ENCODE data around the gene PCNT. TPM values are rescaled to one million over a fixed set of nuclear protein-coding genes. Genes with fewer than 3 reads are reported as not detected.

Gene PCNT
- total and polyA plus RNA-seq, 2 donors (not counting 1 experiment from before 2014, with no cell fraction given), result 20.3 to 58.1 TPM

DNA sequence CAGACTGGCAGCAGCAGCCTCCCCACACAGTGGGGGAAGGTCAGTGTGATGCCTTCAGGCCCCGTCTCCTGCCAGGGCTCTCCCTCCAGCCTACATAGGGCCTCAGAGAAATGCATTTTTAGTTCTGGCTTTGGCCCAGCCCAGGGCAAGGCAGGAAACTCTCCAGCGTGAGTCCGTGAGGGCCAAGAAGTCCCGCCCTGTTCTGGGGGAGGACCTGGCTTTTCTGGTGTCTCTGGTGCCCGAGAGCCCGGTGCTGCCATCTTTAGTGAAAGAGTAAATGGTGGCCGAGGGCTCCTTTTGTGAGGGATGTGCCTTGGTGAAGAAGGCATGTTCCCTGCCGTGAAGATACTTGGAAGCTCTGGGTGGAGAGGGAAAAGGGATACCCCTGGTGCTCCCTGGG, 120.0 kb downstream of the PCNT start:
- Histone ChIP-seq H2AFZ (ENCODE audit: insufficient read depth, low read depth, low read length, poor library complexity, severe bottlenecking) (no peak overlapping the region), H3K4me2 (replicated peaks; ENCODE audit: low read depth, low read length, poor library complexity, severe bottlenecking) (no peak overlapping the region), H4K20me1 (ENCODE audit: control insufficient read depth, insufficient read depth, low read length, poor library complexity, severe bottlenecking) (no peaks in the 10 kb centered on the region), H3K36me3 (replicated peaks in 1 of 2; ENCODE audit: control extremely low read depth in 1 of 2, control insufficient read depth in 1 of 2, extremely low read depth in 1 of 2, insufficient read depth in 2 of 2, low read length in 1 of 2) (peaks cover 0 to 20% of the 10 kb centered on the region in 2 experiments), H3K9ac (ENCODE audit: low read length) (no peak overlapping the region), H3K27ac (ENCODE audit: low read length in 2 of 2) (no peak overlapping the region), H3K9me3 (ENCODE audit: control extremely low read depth in 1 of 3, control insufficient read depth in 2 of 3, insufficient read depth in 1 of 3, low read length in 2 of 3) (peaks cover 0 to 14% (median 0%) of the 10 kb centered on the region in 3 donors), H3K4me1 (ENCODE audit: control insufficient read depth in 2 of 2, insufficient read depth in 2 of 2, low read length in 2 of 2) (no peaks in the 10 kb centered on the region), H3K4me3 (ENCODE audit: control extremely low read depth in 1 of 5, extremely low read depth in 1 of 5, insufficient read depth in 1 of 5, low read depth in 2 of 5, low read length in 4 of 5) (no peak overlapping the region), H3K27me3 (replicated peaks in 1 of 4; ENCODE audit: control extremely low read depth in 1 of 4, control insufficient read depth in 3 of 4, insufficient read depth in 4 of 4, low read length in 3 of 4) (no peaks in the 10 kb centered on the region), H3K79me2 (ENCODE audit: control insufficient read depth, insufficient read depth, low read length) (no peaks in the 10 kb centered on the region)
- DNase-seq (no peak), ATAC-seq (ENCODE audit: low read depth) (no peak)
- TF ChIP-seq CTCF (IDR thresholded peaks at IDR 0.05) (no peak), EZH2 (IDR thresholded peaks at IDR 0.05; ENCODE audit: borderline replicate concordance, insufficient read depth, low read depth, low read length, poor library complexity, severe bottlenecking) (no peak)
- Mint-ChIP-seq H3K9me3 (ENCODE audit: insufficient read depth) (peaks cover 6% of the 10 kb centered on the region), H3K4me3 (no peak overlapping the region), H3K4me1 (no peaks in the 10 kb centered on the region), H3K27me3 (no peaks in the 10 kb centered on the region), H3K27ac (no peak overlapping the region)
- POLR2A ChIA-PET, result no interaction called here
- 97% methylated on average over 7 of the region's 8 CpGs for WGBS (ENCODE audit: insufficient coverage)
- CTCF ChIA-PET, result no interaction called here
- intact Hi-C loops (cut with micrococcal nuclease), result no loop called here

DNA sequence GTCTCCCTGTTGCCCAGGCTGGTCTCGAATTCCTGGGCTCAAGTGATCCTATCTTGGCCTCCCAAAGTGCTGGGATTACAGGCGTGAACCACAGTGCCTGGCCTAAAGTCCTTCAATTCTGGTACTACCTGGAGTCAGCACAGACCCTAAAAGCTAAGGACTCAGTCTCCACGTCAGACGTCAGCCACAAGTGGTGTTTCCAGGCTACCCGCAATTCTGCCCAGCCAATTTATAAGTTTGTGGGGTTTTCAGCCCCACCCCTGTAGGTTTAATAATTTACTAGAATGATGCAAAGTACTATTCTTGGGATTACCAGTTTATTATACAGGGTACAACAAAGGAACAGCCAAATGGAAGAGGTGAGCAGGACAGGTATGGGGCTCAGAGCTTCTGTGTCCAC, 124.2 kb downstream of the PCNT start:
- H2AFZ ChIP-seq (ENCODE audit: insufficient read depth, low read depth, low read length, poor library complexity, severe bottlenecking), result no peak overlapping the region
- CTCF ChIA-PET, result no interaction called here

More for the DNA sequence above, 124.2 kb downstream of the PCNT start:
- WGBS (ENCODE audit: insufficient coverage), result 93% methylated on average over 4 of the region's 5 CpGs
- Histone ChIP-seq H3K27me3 (replicated peaks in 1 of 4; ENCODE audit: control extremely low read depth in 1 of 4, control insufficient read depth in 3 of 4, insufficient read depth in 4 of 4, low read length in 3 of 4) (no peaks in the 10 kb centered on the region), H3K79me2 (ENCODE audit: control insufficient read depth, insufficient read depth, low read length) (peaks cover 28% of the 10 kb centered on the region), H3K36me3 (replicated peaks in 1 of 2; ENCODE audit: control extremely low read depth in 1 of 2, control insufficient read depth in 1 of 2, extremely low read depth in 1 of 2, insufficient read depth in 2 of 2, low read length in 1 of 2) (peaks cover 0 to 4% of the 10 kb centered on the region in 2 experiments), H3K27ac (ENCODE audit: low read length in 2 of 2) (no peak overlapping the region), H3K9me3 (ENCODE audit: control extremely low read depth in 1 of 3, control insufficient read depth in 2 of 3, insufficient read depth in 1 of 3, low read length in 2 of 3) (peaks cover 0 to 22% (median 0%) of the 10 kb centered on the region in 3 donors), H3K4me1 (ENCODE audit: control insufficient read depth in 2 of 2, insufficient read depth in 2 of 2, low read length in 2 of 2) (no peaks in the 10 kb centered on the region), H3K9ac (ENCODE audit: low read length) (no peak overlapping the region), H3K4me3 (ENCODE audit: control extremely low read depth in 1 of 5, extremely low read depth in 1 of 5, insufficient read depth in 1 of 5, low read depth in 2 of 5, low read length in 4 of 5) (no peak overlapping the region), H4K20me1 (ENCODE audit: control insufficient read depth, insufficient read depth, low read length, poor library complexity, severe bottlenecking) (no peaks in the 10 kb centered on the region), H3K4me2 (replicated peaks; ENCODE audit: low read depth, low read length, poor library complexity, severe bottlenecking) (no peak overlapping the region)
- peaks cover 6% of the 10 kb centered on the region for H3K9me3 Mint-ChIP-seq (ENCODE audit: insufficient read depth)
- POLR2A ChIA-PET, result no interaction called here
- DNase-seq (no peak), ATAC-seq (ENCODE audit: low read depth) (no peak)
- no peak overlapping the region for H3K27ac Mint-ChIP-seq
- no peaks in the 10 kb centered on the region for H3K27me3 Mint-ChIP-seq
- intact Hi-C loops (cut with micrococcal nuclease), result no loop called here
- H3K4me3 Mint-ChIP-seq, result no peak overlapping the region
- no peaks in the 10 kb centered on the region for H3K4me1 Mint-ChIP-seq
- TF ChIP-seq EZH2 (IDR thresholded peaks at IDR 0.05; ENCODE audit: borderline replicate concordance, insufficient read depth, low read depth, low read length, poor library complexity, severe bottlenecking), result no peak
- TF ChIP-seq CTCF (IDR thresholded peaks at IDR 0.05), result no peak

All from B cell (primary cell).